NT2/D1 (cell line): ENCODE results near the gene COL9A2.

Experiments used
- YY1 ChIP-seq: IDR thresholded peaks from 2 replicates; pipeline ENCODE4 v1.6.1; 2011; ENCODE audit not compliant: insufficient read length, insufficient read depth
- ZNF274 ChIP-seq: IDR thresholded peaks from 2 replicates; pipeline ENCODE4 v1.6.1; 2011; ENCODE audit warnings: mild to moderate bottlenecking, low read depth, low read length

DNA sequence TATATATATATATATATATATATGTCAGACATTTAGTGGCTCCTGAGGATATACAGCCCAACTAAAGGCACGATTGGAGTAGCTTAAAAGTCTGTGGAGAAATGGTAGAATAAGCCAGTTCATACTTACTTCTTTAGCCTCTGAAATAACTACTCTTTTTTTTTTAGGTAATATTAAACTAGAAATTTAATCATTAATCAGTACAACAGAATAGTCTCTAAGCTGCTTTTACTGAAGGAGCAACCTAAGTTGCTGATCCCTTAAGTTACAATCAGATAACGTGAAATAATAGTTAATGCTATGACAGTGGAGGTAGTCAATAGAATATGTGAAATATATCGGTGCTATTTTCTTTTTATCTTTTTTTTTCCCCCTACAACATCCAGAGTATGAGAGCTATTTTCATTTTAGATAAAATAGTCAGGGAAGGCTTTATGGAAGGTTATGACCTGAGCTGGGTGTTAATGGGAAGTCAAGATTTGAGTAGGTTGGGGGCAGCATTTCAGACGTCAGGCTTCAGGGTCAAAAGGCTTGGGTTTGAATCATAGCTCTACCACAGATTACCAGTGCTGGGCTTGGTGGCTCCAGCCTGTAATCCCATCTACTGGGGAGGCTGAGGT is 43.4 kb downstream of the COL9A2 start:
- TF ChIP-seq YY1 (no peak), ZNF274 (no peak)
